ENCODE results near the gene TSPAN18.

GRCh38 chr11:44692460-44692859, 34.3 kb upstream of the TSPAN18 start:
- TF ChIP-seq CTCF (IDR thresholded peaks at IDR 0.05; ENCODE audit: low read depth, low read length, poor library complexity, severe bottlenecking) (no peak), EZH2phosphoT487 (IDR thresholded peaks at IDR 0.05; ENCODE audit: borderline replicate concordance, low read length) (no peak)

Data from DOHH2 (cell line).